WTC11 (cell line): ENCODE measurements around the gene IL34. TPM values are rescaled to one million over a fixed set of nuclear protein-coding genes. Genes with fewer than 3 reads are reported as not detected.

ENCODE experiments used
- ATAC-seq: fragments of 200-7000 bp; cut with Tn5 transposase; 2 replicates; pipeline ENCODE4 v1.10.0; 2021; ENCODE audit warnings: mild to moderate bottlenecking, moderate library complexity
- CTCF ChIA-PET: fragments of 300-600 bp; sonication (Branson Sonifier 250); formaldehyde crosslinking; loops from one replicate; lab custom pipeline; 2021; ENCODE audit warnings: antibody characterized with exemption; lab: Charles Lee
- POLR2A ChIA-PET: fragments of 350-600 bp; sonication (Branson Sonifier 250); formaldehyde crosslinking; loops from one replicate; lab custom pipeline; 2021; ENCODE audit warnings: antibody characterized with exemption; lab: Charles Lee
- DNase-seq: peaks from one replicate; pipeline ENCODE4 v3.0.0; 2021; ENCODE audit warnings: low spot score
- H3K27ac Mint-ChIP-seq: 2 replicates; pipeline ENCODE4 v1.8.0; 2021; ENCODE audit warnings: mixed read lengths
- H3K27me3 Mint-ChIP-seq: 2 replicates; pipeline ENCODE4 v1.8.0; 2021; ENCODE audit warnings: low read depth, mild to moderate bottlenecking, moderate library complexity, mixed read lengths
- H3K36me3 Mint-ChIP-seq: 2 replicates; pipeline ENCODE4 v1.8.0; 2021; ENCODE audit warnings: mixed read lengths
- H3K4me1 Mint-ChIP-seq: 2 replicates; pipeline ENCODE4 v1.8.0; 2022; ENCODE audit warnings: mixed read lengths
- H3K4me3 Mint-ChIP-seq: 2 replicates; pipeline ENCODE4 v1.8.0; 2021; ENCODE audit warnings: mild to moderate bottlenecking, moderate library complexity, mixed read lengths
- H3K9me3 Mint-ChIP-seq: 2 replicates; pipeline ENCODE4 v1.8.0; 2021; ENCODE audit warnings: mixed read lengths
- CREM ChIP-seq: sonication (generic); formaldehyde crosslinking; IDR thresholded peaks from 2 replicates; pipeline ENCODE4 v1.8.1; 2022; ENCODE audit warnings: mild to moderate bottlenecking, missing genetic modification reagents, moderate library complexity
- FOXK1 ChIP-seq: sonication (generic); formaldehyde crosslinking; IDR thresholded peaks from 2 replicates; pipeline ENCODE4 v1.8.0; 2022; ENCODE audit warnings: mild to moderate bottlenecking, moderate library complexity, missing genetic modification reagents
- FOXP1 ChIP-seq: sonication (generic); formaldehyde crosslinking; IDR thresholded peaks from 2 replicates; pipeline ENCODE4 v1.8.0; 2022; ENCODE audit warnings: missing genetic modification reagents, mild to moderate bottlenecking, moderate library complexity, borderline replicate concordance
- GABPB1 ChIP-seq: sonication (generic); formaldehyde crosslinking; IDR thresholded peaks from 2 replicates; pipeline ENCODE4 v1.8.1; 2023; ENCODE audit warnings: mild to moderate bottlenecking, missing genetic modification reagents
- GRHL2 ChIP-seq: fragments of 250-450 bp; sonication (Bioruptor Pico); IDR thresholded peaks from 2 replicates; pipeline ENCODE4 v1.8.0; 2022; ENCODE audit warnings: mild to moderate bottlenecking, moderate library complexity; ENCODE audit not compliant: insufficient replicate concordance, severe bottlenecking
- GTF2I ChIP-seq: fragments of 250-450 bp; sonication (Bioruptor Pico); conservative IDR thresholded peaks from 2 replicates; pipeline ENCODE4 v1.4.0; 2021; ENCODE audit warnings: mild to moderate bottlenecking
- JAZF1 ChIP-seq: fragments of 250-450 bp; sonication (Bioruptor Pico); IDR thresholded peaks from 2 replicates; pipeline ENCODE4 v1.9.0; 2021; ENCODE audit warnings: moderate library complexity, mild to moderate bottlenecking, inconsistent platforms
- KAT7 ChIP-seq: sonication (generic); formaldehyde crosslinking; IDR thresholded peaks from 2 replicates; pipeline ENCODE4 v1.8.1; 2023; ENCODE audit warnings: missing genetic modification reagents, mild to moderate bottlenecking, borderline replicate concordance
- NFATC4 ChIP-seq: fragments of 250-450 bp; sonication (Bioruptor Pico); IDR thresholded peaks from 2 replicates; pipeline ENCODE4 v1.9.0; 2021; ENCODE audit warnings: mild to moderate bottlenecking
- NR1H2 ChIP-seq: sonication (generic); formaldehyde crosslinking; IDR thresholded peaks from 2 replicates; pipeline ENCODE4 v1.9.0; 2021; ENCODE audit warnings: mild to moderate bottlenecking, moderate library complexity, missing genetic modification reagents
- PREB ChIP-seq: sonication (generic); formaldehyde crosslinking; IDR thresholded peaks from 2 replicates; pipeline ENCODE4 v1.8.1; 2022; ENCODE audit warnings: mild to moderate bottlenecking, missing genetic modification reagents, moderate library complexity, borderline replicate concordance
- PRRX2 ChIP-seq: fragments of 250-450 bp; sonication (Bioruptor Pico); IDR thresholded peaks from 2 replicates; pipeline ENCODE4 v1.8.0; 2021; ENCODE audit warnings: mild to moderate bottlenecking
- RELA ChIP-seq: sonication (generic); formaldehyde crosslinking; IDR thresholded peaks from 2 replicates; pipeline ENCODE4 v1.8.1; 2022; ENCODE audit warnings: missing genetic modification reagents, mild to moderate bottlenecking, borderline replicate concordance
- SMAD3 ChIP-seq: sonication (generic); formaldehyde crosslinking; IDR thresholded peaks from 2 replicates; pipeline ENCODE4 v1.8.0; 2022; ENCODE audit warnings: missing genetic modification reagents, mild to moderate bottlenecking, borderline replicate concordance
- SMAD4 ChIP-seq: sonication (generic); formaldehyde crosslinking; IDR thresholded peaks from 2 replicates; pipeline ENCODE4 v1.8.0; 2022; ENCODE audit warnings: mild to moderate bottlenecking, missing genetic modification reagents
- TEAD1 ChIP-seq: sonication (generic); formaldehyde crosslinking; IDR thresholded peaks from 2 replicates; pipeline ENCODE4 v1.8.0; 2022; ENCODE audit warnings: mild to moderate bottlenecking, missing genetic modification reagents
- USF2 ChIP-seq: sonication (generic); formaldehyde crosslinking; IDR thresholded peaks from 2 replicates; pipeline ENCODE4 v1.8.1; 2023; ENCODE audit warnings: mild to moderate bottlenecking, missing genetic modification reagents, moderate library complexity
- ZNF263 ChIP-seq: sonication (generic); formaldehyde crosslinking; IDR thresholded peaks from 2 replicates; pipeline ENCODE4 v1.8.1; 2022; ENCODE audit warnings: low read depth, mild to moderate bottlenecking, moderate library complexity, missing genetic modification reagents
- ZNF425 ChIP-seq: fragments of 250-450 bp; sonication (Bioruptor Pico); conservative IDR thresholded peaks from 2 replicates; pipeline ENCODE4 v1.9.0; 2021; ENCODE audit warnings: mild to moderate bottlenecking
- ZSCAN18 ChIP-seq: fragments of 250-450 bp; sonication (Bioruptor Pico); IDR thresholded peaks from 2 replicates; pipeline ENCODE4 v2.1.2; 2022; ENCODE audit warnings: mild to moderate bottlenecking, moderate library complexity
- total RNA-seq: library from RNA; stranded (reverse); gene quantifications from 3 replicates; pipeline ENCODE4 v1.2.3, GENCODE V29; 2021
- TF ChIP-seq, protein P1 (sequence below): sonication (generic); formaldehyde crosslinking; IDR thresholded peaks from 2 replicates; pipeline ENCODE4 v1.8.1; 2022; ENCODE audit warnings: mild to moderate bottlenecking, moderate library complexity, missing genetic modification reagents

IL34 gene
- total RNA-seq, 1 experiment from 2014 or later: 8.8 TPM

DNA sequence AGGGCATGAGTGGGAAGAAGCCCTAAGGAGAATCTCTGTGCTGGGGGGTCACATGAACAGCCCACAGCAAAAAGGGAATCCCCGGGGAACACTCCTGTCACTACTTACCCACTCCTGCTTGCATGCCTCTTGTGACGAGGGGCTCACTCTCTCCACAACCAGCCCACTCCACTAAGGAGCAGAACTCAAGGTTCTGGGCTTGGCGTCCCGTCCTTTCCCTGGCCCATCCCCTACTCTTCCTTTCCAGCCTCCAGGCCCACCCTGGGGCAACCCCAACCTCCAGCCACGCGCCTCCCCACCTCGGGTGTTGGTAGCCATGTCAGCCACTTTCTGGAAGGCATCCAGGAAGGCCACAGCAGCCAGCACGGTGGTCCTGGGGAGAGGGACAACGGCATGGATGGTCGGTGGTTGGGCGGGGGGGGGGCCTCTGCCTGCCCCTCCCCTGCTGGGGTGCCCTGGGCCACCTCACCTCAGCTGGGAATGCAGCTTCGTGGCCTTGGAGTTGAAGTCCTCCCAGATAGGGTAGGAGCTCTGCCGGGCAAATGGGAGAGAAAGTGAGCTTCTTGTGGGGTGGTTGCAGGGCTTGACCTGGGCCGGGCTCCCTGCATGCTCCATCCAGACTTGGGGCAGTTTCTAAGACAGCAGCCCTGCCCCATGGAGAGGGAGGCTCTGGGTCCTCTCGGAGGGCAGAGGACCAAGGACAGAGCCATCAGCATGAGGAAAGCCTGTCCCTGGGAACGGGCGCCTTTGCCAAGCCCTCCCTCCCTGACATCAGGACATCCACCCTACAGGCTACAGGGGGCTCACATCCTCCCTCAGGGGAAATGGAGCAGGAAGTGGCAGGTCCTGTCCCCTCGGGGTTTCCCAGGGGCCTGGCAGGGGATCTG is 34.4 kb downstream of the IL34 start:
- TF ChIP-seq ZNF263 (no peak), GTF2I (CRISPR knock-in tag) (0 out of 2 replicates have a peak, but pooled peaks have one; percentile 63)
- H3K27ac Mint-ChIP-seq: no peak overlapping the region
- CTCF ChIA-PET: interaction anchor here (0.5 to 9.8 kb wide), 23 partner anchors 8 to 1702 kb away, joined by 3 to 142 read pairs (median 6); no protein-coding TSS in a partner anchor
- H3K4me1 Mint-ChIP-seq: peaks cover 3% of the 10 kb centered on the region; the same call in 1 of the 2 replicates
- no peak for ATAC-seq
- H3K36me3 Mint-ChIP-seq: peaks cover 1% of the 10 kb centered on the region; the same call in 1 of the 2 replicates
- no peaks in the 10 kb centered on the region for H3K27me3 Mint-ChIP-seq
- no peak overlapping the region for H3K4me3 Mint-ChIP-seq
- no peaks in the 10 kb centered on the region for H3K9me3 Mint-ChIP-seq
- DNase-seq: no peak
- POLR2A ChIA-PET: no interaction called here

GRCh38 chr16:70681382-70682238 is 35.3 kb downstream of the IL34 start:
- no peak overlapping the region for H3K27ac Mint-ChIP-seq
- TF ChIP-seq PRRX2 (CRISPR knock-in tag) (no peak), GABPB1 (CRISPR knock-in tag) (peak; percentile 94)
- TF ChIP-seq, all 79 proteins: peak for 1
- H3K36me3 Mint-ChIP-seq: no peaks in the 10 kb centered on the region
- CTCF ChIA-PET: interaction anchor here (1.2 to 9.8 kb wide), 6 partner anchors 22 to 89 kb away, joined by 3 to 142 read pairs (median 11); no protein-coding TSS in a partner anchor
- H3K4me3 Mint-ChIP-seq: no peak overlapping the region
- POLR2A ChIA-PET: no interaction called here
- no peaks in the 10 kb centered on the region for H3K9me3 Mint-ChIP-seq
- DNase-seq: no peak
- H3K27me3 Mint-ChIP-seq: no peaks in the 10 kb centered on the region
- H3K4me1 Mint-ChIP-seq: peaks cover 6% of the 10 kb centered on the region
- ATAC-seq: no peak

DNA sequence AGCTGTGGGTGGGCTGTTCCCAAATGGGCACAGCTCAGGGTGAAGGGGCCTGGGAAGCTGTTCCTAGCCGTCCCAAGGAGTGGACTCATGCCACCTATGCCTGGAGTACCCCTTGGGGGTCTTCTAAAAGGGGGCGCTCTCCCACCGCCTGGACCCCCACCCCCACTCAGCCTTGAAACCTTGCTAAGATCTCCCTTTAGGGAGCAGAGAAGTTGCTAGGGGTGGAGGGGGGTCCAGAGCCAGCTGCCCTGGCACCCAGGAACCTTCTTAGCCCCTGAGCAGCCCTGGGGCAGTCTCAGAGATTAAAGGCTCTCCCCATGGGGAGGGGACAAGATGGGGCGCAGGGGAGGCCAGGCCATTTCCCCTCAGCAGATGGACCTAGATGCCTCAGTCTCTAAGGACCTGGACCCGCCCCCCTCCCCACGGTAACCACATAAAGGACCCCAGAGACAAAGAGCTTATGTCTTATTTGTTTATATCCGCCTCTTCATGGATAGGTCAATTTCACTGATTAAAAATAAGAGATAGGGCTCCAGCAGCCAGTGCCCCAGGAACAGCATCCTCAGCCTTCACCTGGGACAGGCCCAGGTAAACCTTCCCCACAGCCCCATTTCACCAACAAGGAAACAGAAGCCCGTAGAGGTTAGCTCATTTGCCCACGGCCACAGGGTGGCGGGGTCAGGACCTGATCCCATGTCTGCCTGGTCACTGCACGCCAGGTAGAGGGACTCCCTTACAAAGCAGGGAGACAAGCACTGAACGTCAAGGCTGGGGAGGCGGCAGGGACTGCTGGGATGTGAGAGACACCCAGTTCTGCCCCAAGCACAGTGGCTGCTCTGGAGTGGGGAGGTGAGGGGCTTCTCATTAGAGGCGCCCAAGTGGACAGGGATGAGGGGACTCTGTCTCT is 36.1 kb downstream of the IL34 start:
- Mint-ChIP-seq H3K27me3 (no peaks in the 10 kb centered on the region), H3K36me3 (no peaks in the 10 kb centered on the region), H3K4me1 (peaks cover 15% of the 10 kb centered on the region), H3K4me3 (no peak overlapping the region), H3K27ac (no peak overlapping the region), H3K9me3 (no peaks in the 10 kb centered on the region)
- ATAC-seq: 0 out of 2 replicates have a peak, but pooled peaks have one; percentile 1
- POLR2A ChIA-PET: no interaction called here
- CTCF ChIA-PET: interaction anchor here (1.0 to 9.8 kb wide), 9 partner anchors 21 to 88 kb away, joined by 3 to 142 read pairs (median 5); no protein-coding TSS in a partner anchor
- no peak for DNase-seq
- TF ChIP-seq SMAD4 (CRISPR knock-in tag) (no peak), ZNF425 (no peak), GRHL2 (CRISPR knock-in tag) (no peak), USF2 (CRISPR knock-in tag) (no peak), JAZF1 (CRISPR knock-in tag) (no peak), RELA (CRISPR knock-in tag) (no peak), CREM (CRISPR knock-in tag) (no peak), ZSCAN18 (CRISPR knock-in tag) (no peak), TEAD1 (CRISPR knock-in tag) (no peak), FOXK1 (CRISPR knock-in tag) (no peak), NR1H2 (CRISPR knock-in tag) (no peak), FOXP1 (CRISPR knock-in tag) (no peak), NFATC4 (CRISPR knock-in tag) (no peak), KAT7 (CRISPR knock-in tag) (no peak), PREB (CRISPR knock-in tag) (no peak), SMAD3 (CRISPR knock-in tag) (no peak)
- TF ChIP-seq, protein P1, sequence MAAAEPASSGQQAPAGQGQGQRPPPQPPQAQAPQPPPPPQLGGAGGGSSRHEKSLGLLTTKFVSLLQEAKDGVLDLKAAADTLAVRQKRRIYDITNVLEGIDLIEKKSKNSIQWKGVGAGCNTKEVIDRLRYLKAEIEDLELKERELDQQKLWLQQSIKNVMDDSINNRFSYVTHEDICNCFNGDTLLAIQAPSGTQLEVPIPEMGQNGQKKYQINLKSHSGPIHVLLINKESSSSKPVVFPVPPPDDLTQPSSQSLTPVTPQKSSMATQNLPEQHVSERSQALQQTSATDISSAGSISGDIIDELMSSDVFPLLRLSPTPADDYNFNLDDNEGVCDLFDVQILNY (CRISPR knock-in tag): no peak
